SK-N-SH treated with all-trans-retinoic acid at 6 μM for 48 hours (cell line): ENCODE results near the gene RAB8B.

Experiments used
- ATAC-seq: fragments of 200-7000 bp; cut with Tn5 transposase; 3 replicates; pipeline ENCODE4 v1.9.1; 2020; ENCODE audit warnings: mild to moderate bottlenecking, moderate library complexity
- BACH2 ChIP-seq: fragments of 250-450 bp; sonication (Bioruptor Pico); IDR thresholded peaks from 2 replicates; pipeline ENCODE4 v1.9.0; 2021; ENCODE audit warnings: mild to moderate bottlenecking, borderline replicate concordance
- CSDC2 ChIP-seq: fragments of 250-450 bp; sonication (Bioruptor Pico); IDR thresholded peaks from 2 replicates; pipeline ENCODE4 v1.5.0; 2020; ENCODE audit warnings: mild to moderate bottlenecking, moderate library complexity
- ESRRG ChIP-seq: fragments of 250-450 bp; sonication (Bioruptor Pico); IDR thresholded peaks from 2 replicates; pipeline ENCODE4 v1.6.1; 2021; ENCODE audit warnings: mild to moderate bottlenecking
- GLIS3 ChIP-seq: fragments of 250-450 bp; sonication (Bioruptor Pico); IDR thresholded peaks from 2 replicates; pipeline ENCODE4 v1.5.0; 2020; ENCODE audit warnings: mild to moderate bottlenecking, moderate library complexity
- ISL1 ChIP-seq: fragments of 250-450 bp; sonication (Bioruptor Pico); IDR thresholded peaks from 2 replicates; pipeline ENCODE4 v2.1.2; 2022; ENCODE audit warnings: mild to moderate bottlenecking, moderate library complexity
- OSR1 ChIP-seq: fragments of 250-450 bp; sonication (Bioruptor Pico); IDR thresholded peaks from 2 replicates; pipeline ENCODE4 v1.8.0; 2022; ENCODE audit warnings: moderate library complexity, mild to moderate bottlenecking, inconsistent platforms
- POU6F1 ChIP-seq: fragments of 250-450 bp; sonication (Bioruptor Pico); IDR thresholded peaks from 2 replicates; pipeline ENCODE4 v1.8.0; 2021; ENCODE audit warnings: low read depth, mild to moderate bottlenecking, moderate library complexity, borderline replicate concordance
- PPARA ChIP-seq: fragments of 250-450 bp; sonication (Bioruptor Pico); IDR thresholded peaks from 2 replicates; pipeline ENCODE4 v1.5.0; 2020; ENCODE audit warnings: mild to moderate bottlenecking, borderline replicate concordance
- RARB ChIP-seq: fragments of 250-450 bp; sonication (Bioruptor Pico); IDR thresholded peaks from 2 replicates; pipeline ENCODE4 v1.8.0; 2021; ENCODE audit warnings: mild to moderate bottlenecking, moderate library complexity
- SNAI2 ChIP-seq: fragments of 250-450 bp; sonication (Bioruptor Pico); IDR thresholded peaks from 2 replicates; pipeline ENCODE4 v1.5.0; 2020; ENCODE audit warnings: mild to moderate bottlenecking, moderate library complexity
- TCF4 ChIP-seq: fragments of 250-450 bp; sonication (Bioruptor Pico); IDR thresholded peaks from 2 replicates; pipeline ENCODE4 v1.8.0; 2021; ENCODE audit warnings: mild to moderate bottlenecking, moderate library complexity, borderline replicate concordance
- TOX ChIP-seq: fragments of 250-450 bp; sonication (Bioruptor Pico); IDR thresholded peaks from 2 replicates; pipeline ENCODE4 v1.8.0; 2021; ENCODE audit warnings: mild to moderate bottlenecking, moderate library complexity, borderline replicate concordance
- ZC3H10 ChIP-seq: fragments of 250-450 bp; sonication (Bioruptor Pico); IDR thresholded peaks from 2 replicates; pipeline ENCODE4 v1.5.1; 2021; ENCODE audit warnings: mild to moderate bottlenecking, moderate library complexity
- ZFP3 ChIP-seq: fragments of 250-450 bp; sonication (Bioruptor Pico); IDR thresholded peaks from 2 replicates; pipeline ENCODE4 v1.5.0; 2020; ENCODE audit warnings: mild to moderate bottlenecking, moderate library complexity
- ZFP30 ChIP-seq: fragments of 450-650 bp; formaldehyde crosslinking; IDR thresholded peaks from 2 replicates; pipeline ENCODE4 v1.5.0; 2022; ENCODE audit warnings: mild to moderate bottlenecking, moderate library complexity
- ZNF70 ChIP-seq: fragments of 450-650 bp; formaldehyde crosslinking; IDR thresholded peaks from 2 replicates; pipeline ENCODE4 v1.5.0; 2020; ENCODE audit warnings: mild to moderate bottlenecking, moderate library complexity
- ZNF8 ChIP-seq: fragments of 450-650 bp; formaldehyde crosslinking; IDR thresholded peaks from 2 replicates; pipeline ENCODE4 v1.5.0; 2020; ENCODE audit warnings: mild to moderate bottlenecking, moderate library complexity
- TF ChIP-seq, protein P1 (sequence below): fragments of 250-450 bp; sonication (Bioruptor Pico); IDR thresholded peaks from 2 replicates; pipeline ENCODE4 v1.8.0; 2020; ENCODE audit warnings: mild to moderate bottlenecking, moderate library complexity, borderline replicate concordance
- TF ChIP-seq, protein P2 (sequence below): fragments of 250-450 bp; sonication (Bioruptor Pico); IDR thresholded peaks from 2 replicates; pipeline ENCODE4 v1.5.0; 2020; ENCODE audit warnings: mild to moderate bottlenecking, moderate library complexity
- TF ChIP-seq, protein P3 (sequence below): fragments of 250-450 bp; sonication (Bioruptor Pico); IDR thresholded peaks from 2 replicates; pipeline ENCODE4 v1.5.1; 2021; ENCODE audit warnings: mild to moderate bottlenecking, moderate library complexity
- TF ChIP-seq, protein P4 (sequence below): fragments of 250-450 bp; sonication (Bioruptor Pico); IDR thresholded peaks from 2 replicates; pipeline ENCODE4 v1.5.1; 2020; ENCODE audit warnings: low read depth, mild to moderate bottlenecking, moderate library complexity

Gene RAB8B

DNA sequence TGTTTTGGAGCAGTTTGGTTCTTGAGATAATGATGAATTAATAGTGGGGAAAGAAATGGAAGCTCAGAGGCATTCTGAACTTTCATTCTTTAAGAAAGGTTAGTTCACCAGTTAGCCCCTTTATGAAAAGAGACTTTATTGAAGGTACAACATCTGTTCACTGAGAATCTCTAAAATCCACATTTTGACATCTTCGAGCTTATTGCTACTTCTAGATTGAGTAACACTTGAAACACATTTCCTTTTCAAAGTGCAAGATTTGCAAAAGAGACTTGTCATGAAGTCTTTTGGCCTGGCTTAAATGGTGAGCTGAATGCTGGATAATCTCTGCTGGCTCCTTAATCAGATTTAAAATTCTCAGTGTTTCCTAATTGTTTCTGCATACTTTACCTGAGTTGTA is 42.3 kb downstream of the RAB8B start:
- ATAC-seq, result no peak
- TF ChIP-seq, protein P1, sequence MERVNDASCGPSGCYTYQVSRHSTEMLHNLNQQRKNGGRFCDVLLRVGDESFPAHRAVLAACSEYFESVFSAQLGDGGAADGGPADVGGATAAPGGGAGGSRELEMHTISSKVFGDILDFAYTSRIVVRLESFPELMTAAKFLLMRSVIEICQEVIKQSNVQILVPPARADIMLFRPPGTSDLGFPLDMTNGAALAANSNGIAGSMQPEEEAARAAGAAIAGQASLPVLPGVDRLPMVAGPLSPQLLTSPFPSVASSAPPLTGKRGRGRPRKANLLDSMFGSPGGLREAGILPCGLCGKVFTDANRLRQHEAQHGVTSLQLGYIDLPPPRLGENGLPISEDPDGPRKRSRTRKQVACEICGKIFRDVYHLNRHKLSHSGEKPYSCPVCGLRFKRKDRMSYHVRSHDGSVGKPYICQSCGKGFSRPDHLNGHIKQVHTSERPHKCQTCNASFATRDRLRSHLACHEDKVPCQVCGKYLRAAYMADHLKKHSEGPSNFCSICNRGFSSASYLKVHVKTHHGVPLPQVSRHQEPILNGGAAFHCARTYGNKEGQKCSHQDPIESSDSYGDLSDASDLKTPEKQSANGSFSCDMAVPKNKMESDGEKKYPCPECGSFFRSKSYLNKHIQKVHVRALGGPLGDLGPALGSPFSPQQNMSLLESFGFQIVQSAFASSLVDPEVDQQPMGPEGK, result no peak
- TF ChIP-seq TCF4 (CRISPR knock-in tag) (no peak), ZFP30 (CRISPR knock-in tag) (no peak), RARB (CRISPR knock-in tag) (no peak), ZNF8 (CRISPR knock-in tag) (no peak), ZC3H10 (no peak), OSR1 (CRISPR knock-in tag) (no peak), ZNF70 (CRISPR knock-in tag) (no peak), GLIS3 (CRISPR knock-in tag) (no peak), ESRRG (CRISPR knock-in tag) (no peak), SNAI2 (CRISPR knock-in tag) (no peak), TOX (CRISPR knock-in tag) (no peak), BACH2 (no peak), PPARA (CRISPR knock-in tag) (no peak)
- TF ChIP-seq, protein P2, sequence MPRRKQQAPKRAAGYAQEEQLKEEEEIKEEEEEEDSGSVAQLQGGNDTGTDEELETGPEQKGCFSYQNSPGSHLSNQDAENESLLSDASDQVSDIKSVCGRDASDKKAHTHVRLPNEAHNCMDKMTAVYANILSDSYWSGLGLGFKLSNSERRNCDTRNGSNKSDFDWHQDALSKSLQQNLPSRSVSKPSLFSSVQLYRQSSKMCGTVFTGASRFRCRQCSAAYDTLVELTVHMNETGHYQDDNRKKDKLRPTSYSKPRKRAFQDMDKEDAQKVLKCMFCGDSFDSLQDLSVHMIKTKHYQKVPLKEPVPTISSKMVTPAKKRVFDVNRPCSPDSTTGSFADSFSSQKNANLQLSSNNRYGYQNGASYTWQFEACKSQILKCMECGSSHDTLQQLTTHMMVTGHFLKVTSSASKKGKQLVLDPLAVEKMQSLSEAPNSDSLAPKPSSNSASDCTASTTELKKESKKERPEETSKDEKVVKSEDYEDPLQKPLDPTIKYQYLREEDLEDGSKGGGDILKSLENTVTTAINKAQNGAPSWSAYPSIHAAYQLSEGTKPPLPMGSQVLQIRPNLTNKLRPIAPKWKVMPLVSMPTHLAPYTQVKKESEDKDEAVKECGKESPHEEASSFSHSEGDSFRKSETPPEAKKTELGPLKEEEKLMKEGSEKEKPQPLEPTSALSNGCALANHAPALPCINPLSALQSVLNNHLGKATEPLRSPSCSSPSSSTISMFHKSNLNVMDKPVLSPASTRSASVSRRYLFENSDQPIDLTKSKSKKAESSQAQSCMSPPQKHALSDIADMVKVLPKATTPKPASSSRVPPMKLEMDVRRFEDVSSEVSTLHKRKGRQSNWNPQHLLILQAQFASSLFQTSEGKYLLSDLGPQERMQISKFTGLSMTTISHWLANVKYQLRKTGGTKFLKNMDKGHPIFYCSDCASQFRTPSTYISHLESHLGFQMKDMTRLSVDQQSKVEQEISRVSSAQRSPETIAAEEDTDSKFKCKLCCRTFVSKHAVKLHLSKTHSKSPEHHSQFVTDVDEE (CRISPR knock-in tag), result no peak
- TF ChIP-seq, protein P3, sequence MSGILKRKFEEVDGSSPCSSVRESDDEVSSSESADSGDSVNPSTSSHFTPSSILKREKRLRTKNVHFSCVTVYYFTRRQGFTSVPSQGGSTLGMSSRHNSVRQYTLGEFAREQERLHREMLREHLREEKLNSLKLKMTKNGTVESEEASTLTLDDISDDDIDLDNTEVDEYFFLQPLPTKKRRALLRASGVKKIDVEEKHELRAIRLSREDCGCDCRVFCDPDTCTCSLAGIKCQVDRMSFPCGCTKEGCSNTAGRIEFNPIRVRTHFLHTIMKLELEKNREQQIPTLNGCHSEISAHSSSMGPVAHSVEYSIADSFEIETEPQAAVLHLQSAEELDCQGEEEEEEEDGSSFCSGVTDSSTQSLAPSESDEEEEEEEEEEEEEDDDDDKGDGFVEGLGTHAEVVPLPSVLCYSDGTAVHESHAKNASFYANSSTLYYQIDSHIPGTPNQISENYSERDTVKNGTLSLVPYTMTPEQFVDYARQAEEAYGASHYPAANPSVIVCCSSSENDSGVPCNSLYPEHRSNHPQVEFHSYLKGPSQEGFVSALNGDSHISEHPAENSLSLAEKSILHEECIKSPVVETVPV (CRISPR knock-in tag), result no peak
- TF ChIP-seq, all 23 proteins: peak for 0

DNA sequence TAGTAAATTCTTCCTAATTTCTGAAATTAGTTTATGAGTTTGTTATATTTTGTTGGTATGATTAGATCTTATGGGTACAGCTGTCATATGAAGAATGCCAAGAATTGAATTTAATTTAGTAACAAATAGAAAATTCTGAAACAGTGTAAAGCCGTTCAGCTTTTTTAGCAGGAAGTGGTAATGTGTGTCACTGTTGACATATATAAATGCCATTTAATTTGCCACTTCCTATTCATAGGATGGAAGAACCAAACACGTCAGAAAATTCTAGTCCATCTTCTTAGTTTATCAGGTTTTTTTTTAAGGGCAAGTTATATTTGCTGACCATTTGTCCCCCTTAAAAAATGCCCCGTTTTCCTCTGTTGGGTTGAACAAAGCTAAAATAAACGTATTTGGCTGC is 43.0 kb downstream of the RAB8B start:
- TF ChIP-seq PPARA (CRISPR knock-in tag) (no peak), GLIS3 (CRISPR knock-in tag) (no peak), OSR1 (CRISPR knock-in tag) (no peak), POU6F1 (CRISPR knock-in tag) (no peak), RARB (CRISPR knock-in tag) (no peak), CSDC2 (CRISPR knock-in tag) (no peak), ZC3H10 (no peak), ZFP30 (CRISPR knock-in tag) (no peak), TCF4 (CRISPR knock-in tag) (no peak), ZFP3 (CRISPR knock-in tag) (no peak), ISL1 (CRISPR knock-in tag) (no peak), BACH2 (no peak), SNAI2 (CRISPR knock-in tag) (no peak)
- TF ChIP-seq, protein P3 (CRISPR knock-in tag), result no peak
- TF ChIP-seq, protein P1, result no peak
- TF ChIP-seq, protein P2 (CRISPR knock-in tag), result no peak
- TF ChIP-seq, protein P4, sequence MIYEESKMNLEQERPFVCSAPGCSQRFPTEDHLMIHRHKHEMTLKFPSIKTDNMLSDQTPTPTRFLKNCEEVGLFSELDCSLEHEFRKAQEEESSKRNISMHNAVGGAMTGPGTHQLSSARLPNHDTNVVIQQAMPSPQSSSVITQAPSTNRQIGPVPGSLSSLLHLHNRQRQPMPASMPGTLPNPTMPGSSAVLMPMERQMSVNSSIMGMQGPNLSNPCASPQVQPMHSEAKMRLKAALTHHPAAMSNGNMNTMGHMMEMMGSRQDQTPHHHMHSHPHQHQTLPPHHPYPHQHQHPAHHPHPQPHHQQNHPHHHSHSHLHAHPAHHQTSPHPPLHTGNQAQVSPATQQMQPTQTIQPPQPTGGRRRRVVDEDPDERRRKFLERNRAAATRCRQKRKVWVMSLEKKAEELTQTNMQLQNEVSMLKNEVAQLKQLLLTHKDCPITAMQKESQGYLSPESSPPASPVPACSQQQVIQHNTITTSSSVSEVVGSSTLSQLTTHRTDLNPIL (CRISPR knock-in tag), result no peak
- TF ChIP-seq, all 23 proteins: peak for 0
- ATAC-seq, result no peak
